SK-MEL-5 (cell line): Measurements from ENCODE around the gene SIK2. TPM values are rescaled to one million over a fixed set of nuclear protein-coding genes. Genes with fewer than 3 reads are reported as not detected.

Experiments used
- DNase-seq: peaks from one replicate; pipeline ENCODE4 v3.0.0-alpha.2; 2016; ENCODE audit warnings: low read depth, low spot score
- in situ Hi-C: cut with HindIII; loops from 2 replicates; pipeline ENCODE4 v1.10.0; 2016; ENCODE audit warnings: low sequenced_read_pairs, high pct_unique_total_duplicates, low pct_unique_long_range_greater_than_20kb
- total RNA-seq: library from RNA; depleted of rRNA; stranded (reverse); fragments of >200 nt; shearing (Covaris generic); gene quantifications from 2 replicates; pipeline ENCODE4 v1.2.3, GENCODE V29; 2014

SIK2 gene
- total RNA-seq, 1 experiment from 2014 or later: 17.5 TPM

- no peak for DNase-seq
- in situ Hi-C loops: no loop called here
Observed at GRCh38 chr11:111672949-111673348, 70.7 kb downstream of the SIK2 start.

DNA sequence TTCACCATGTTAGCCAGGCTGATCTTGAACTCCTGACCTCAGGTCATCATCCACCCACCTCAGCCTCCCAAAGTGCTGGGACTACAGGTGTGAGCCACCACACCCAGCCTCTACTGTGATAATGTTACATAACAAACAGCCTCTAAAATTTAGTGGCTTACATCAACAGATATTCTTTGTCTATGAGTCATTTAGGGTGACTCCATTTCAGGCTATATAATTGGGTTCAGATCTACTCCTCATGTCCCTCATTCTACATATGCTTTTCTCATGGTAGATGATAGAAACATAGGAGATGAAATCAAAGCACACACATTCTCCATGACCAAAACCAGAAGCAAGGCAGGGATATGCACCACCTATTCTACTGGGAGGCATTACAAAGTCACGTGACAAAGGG lies 72.7 kb downstream of the SIK2 start:
- DNase-seq: no peak
- in situ Hi-C loops: no loop called here

- in situ Hi-C loops: no loop called here
- DNase-seq: no peak
Observed at GRCh38 chr11:111675891-111676290, 73.6 kb downstream of the SIK2 start.

- DNase-seq: no peak
- in situ Hi-C loops: no loop called here
Observed at GRCh38 chr11:111676878-111677585, 74.8 kb downstream of the SIK2 start.

GRCh38 chr11:111680486-111681175 lies 78.4 kb downstream of the SIK2 start:
- DNase-seq: no peak
- in situ Hi-C loops: no loop called here

DNA sequence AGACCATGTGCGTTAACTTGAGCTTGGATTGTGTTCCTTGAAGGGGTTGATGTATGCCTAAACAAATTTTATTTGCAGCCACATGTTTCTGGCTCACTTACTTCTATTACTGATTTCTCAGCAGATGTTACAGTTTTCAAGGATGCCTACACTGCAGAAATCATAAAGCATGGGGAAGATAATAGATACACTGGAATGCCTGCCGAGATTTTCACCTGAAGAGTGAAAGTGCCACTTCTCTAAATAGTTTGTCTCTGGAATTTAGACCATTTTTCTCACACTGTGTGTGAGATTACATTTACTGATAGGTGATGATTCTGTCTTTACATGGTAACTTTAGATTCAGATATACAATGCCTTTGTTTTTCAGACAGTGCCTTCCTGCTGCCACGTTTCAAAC lies 81.6 kb downstream of the SIK2 start:
- in situ Hi-C loops: no loop called here

GRCh38 chr11:111684251-111684650 lies 82.0 kb downstream of the SIK2 start:
- DNase-seq: no peak
- in situ Hi-C loops: no loop called here

More for the DNA sequence above, 81.6 kb downstream of the SIK2 start:
- DNase-seq: no peak

- no peak for DNase-seq
- in situ Hi-C loops: no loop called here
Observed at GRCh38 chr11:111688013-111688412, 85.8 kb downstream of the SIK2 start.

GRCh38 chr11:111691176-111691575 lies 88.9 kb downstream of the SIK2 start:
- DNase-seq: no peak
- in situ Hi-C loops: no loop called here

DNA sequence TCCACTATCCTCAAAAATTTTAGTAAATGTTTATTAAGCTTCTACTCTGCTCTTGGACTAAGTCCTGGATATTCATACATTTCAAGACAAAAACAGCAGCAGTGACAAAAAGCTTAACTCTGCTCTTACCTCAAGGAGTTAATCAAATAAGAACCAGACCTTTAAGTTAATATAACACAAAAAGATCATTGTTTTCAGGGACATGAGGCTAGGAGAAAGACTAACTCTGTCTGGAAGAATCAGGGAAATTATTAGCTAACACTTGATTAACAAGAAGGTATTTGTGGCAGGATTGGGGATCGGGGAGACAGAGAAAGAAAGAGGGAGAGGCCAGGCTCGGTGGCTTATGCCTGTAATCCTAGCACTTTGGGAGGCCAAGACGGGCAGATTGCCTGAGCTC lies 89.5 kb downstream of the SIK2 start:
- DNase-seq: peak; percentile 68
- in situ Hi-C loops: no loop called here

DNA sequence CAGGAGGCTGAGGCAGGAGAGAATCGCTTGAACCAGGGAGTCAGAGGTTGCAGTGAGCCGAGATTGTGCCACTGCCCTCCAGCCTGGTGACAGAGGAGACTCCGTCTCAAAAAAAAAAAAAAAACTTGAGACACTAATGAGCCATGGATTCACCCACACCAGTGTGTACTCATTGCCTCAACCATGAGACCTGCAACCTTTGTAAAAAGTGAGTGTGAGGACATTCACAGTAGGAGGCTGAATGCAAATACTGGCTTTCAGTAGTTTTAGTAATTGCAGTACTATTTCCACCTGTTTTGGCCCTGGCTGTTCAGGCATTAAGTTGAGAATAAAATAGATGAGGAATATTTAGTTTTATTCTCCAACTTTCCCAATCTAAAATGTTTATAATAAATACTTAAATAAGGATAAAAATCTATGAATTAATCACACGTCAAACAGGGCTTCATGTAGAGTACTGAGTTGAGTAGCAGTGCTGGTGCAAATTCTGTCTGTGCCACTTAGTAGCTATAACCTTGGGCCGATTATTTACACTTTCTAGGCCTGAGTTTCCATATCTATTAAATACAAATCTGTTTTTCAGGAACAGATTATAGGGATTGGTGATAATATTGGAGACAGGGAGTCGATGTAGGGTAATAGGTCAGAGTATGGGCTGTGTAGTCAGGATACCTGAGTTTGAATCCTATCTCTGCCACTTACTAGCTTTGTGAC lies 91.1 kb downstream of the SIK2 start:
- in situ Hi-C loops: no loop called here
- DNase-seq: peak; percentile 16

DNA sequence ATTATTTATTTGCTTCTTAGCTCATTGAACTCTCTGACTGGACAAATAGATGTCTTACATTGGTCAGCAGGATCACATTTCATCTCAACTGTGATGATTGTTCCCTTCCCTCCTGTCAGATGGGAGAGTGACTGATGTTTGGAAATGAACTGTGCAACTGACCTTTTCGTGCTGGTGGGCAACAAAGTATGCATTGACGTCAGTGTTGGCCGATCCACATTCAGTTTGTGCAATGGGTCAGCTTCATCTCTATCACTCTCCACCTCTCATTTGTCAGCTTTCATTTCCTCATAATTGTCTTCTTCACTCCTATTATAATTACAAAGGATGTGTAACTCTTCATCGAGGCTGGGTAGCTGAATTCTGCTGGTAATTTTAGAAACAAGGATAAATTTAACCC lies 92.6 kb downstream of the SIK2 start:
- DNase-seq: peak; percentile 96

DNA sequence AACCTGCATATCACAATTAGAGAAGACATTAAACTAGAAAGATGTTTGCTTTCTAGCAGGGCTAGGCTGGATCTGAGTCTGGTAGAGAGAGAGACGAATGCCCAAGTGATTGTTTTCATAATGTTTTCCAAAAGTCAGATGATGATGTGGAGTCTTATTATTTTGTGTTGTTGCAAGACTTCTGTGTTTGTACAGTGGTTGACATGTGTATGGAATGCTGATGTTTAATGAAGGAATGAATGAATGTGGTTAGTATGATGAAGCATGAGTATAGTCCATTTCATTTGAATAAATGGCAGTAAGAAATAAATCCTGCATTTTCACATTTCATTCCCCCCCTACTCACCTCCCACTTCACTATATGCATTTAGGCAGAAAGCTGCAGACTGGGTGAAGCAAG lies 94.3 kb downstream of the SIK2 start:
- DNase-seq: no peak
- in situ Hi-C loops: no loop called here

More for the DNA sequence above, 92.6 kb downstream of the SIK2 start:
- in situ Hi-C loops: no loop called here

- in situ Hi-C loops: no loop called here
- DNase-seq: no peak
Observed at GRCh38 chr11:111697933-111698371, 95.7 kb downstream of the SIK2 start.

DNA sequence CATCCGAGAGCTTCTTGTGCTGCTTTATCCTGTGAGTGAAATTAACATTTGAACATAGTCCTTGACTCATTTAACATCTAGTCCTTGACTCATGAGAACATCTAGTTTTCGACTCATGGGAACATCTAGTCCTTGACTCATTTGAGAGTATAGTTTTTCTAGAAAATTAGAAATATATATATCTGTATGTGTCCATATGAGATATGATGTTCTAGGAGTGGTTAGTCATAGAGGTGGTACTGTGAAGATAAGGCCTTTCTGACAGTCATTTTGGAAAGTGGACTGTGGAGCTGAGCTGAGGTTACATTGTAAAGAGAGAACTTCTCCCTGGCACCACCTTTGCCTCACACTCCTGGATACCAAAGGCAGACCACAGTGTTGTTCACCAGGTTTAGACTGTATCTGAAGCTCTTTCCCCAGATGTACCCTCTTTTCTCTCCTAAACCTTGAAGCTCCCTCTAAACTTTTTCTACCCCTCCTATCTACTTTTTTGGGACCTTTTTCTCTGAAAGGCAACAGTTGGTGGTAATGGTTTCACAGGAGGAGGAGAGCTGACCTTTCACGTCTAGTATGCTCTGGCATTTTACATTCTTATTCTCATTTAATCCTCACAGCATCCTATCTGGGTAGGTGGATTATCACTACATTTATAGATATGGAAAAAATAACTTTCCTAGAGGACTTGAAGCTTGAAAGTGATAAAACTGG lies 96.8 kb downstream of the SIK2 start:
- in situ Hi-C loops: no loop called here
- no peak for DNase-seq

DNA sequence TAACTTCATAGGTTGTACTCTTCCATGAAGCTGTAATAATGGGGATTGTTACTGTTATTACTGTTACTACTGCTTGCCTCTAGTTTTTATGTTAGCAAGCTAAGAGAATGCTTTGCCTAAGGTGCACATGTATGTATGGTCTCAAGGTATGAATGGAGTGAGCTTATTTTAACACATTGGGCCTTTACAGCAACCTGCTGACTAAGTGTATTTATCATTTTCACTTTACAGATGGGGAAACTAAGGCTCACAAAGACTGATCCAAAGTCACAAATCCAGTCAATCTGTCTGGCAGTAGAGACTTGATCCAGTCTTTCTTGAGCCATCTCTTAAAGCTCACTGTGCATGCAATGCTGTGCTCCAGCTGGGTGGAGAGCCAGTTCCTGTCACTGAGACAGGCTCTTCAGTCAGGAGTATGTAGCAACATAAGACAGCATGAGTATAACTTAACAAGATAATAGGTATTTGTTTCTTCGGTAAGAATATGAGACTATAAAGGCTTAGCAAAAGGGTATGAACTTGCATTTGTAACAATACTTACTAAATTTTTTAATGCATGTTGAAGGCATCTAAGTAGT lies 97.4 kb downstream of the SIK2 start:
- no peak for DNase-seq
- in situ Hi-C loops: no loop called here

DNA sequence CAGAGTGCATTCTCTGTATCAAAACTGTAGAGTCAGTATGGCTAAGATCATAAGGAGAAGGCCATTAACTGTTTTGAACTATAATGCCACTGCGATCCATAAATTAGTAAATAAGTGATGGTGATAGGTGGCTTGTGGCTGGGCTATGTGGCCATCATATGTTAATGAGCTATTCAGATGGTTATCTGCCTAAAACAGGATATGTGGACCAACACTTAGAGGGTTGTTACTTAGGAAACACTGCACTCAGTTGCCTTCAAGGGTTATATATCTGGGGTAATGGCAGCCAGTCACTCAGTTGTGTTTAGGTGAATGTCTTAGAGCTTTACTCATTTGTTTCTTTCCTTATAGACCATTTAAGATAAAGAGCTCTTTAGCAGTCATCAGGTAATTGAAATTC lies 97.9 kb downstream of the SIK2 start:
- in situ Hi-C loops: no loop called here

GRCh38 chr11:111702623-111703022 lies 100.4 kb downstream of the SIK2 start:
- in situ Hi-C loops: no loop called here
- DNase-seq: no peak

More for the DNA sequence above, 97.9 kb downstream of the SIK2 start:
- DNase-seq: no peak
